ENCODE results near the gene EYA3.
"Not testable (repeated sequence)": the region's sequence is repeated elsewhere in the genome, so short reads cannot be mapped to it uniquely, and the experiment has no call there.

Gene EYA3

DNA sequence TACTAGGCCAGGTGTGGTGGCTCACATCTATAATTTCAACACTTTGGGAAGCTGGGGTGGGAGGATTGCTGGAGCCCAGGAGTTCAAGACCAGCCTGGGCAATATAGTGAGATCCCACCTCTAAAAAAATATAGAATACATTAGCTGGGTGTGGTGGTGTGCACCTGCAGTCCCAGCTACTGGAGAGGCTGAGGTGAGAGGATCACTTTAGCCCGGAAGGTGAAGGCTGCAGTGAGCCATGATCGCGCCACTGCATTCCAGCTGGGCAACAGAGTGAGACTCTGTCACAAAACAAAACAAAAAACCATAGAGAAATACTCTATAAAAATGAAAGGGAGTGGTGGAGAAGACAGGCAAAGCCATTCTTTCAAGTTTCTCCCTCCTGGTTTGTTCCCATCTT is 62.1 kb downstream of the EYA3 start:
- H2AFZ ChIP-seq (ENCODE audit: low read depth, low read length): no peak overlapping the region
- H3K4me3 ChIP-seq (ENCODE audit: low read depth in 1 of 2, low read length in 2 of 2): no peak overlapping the region
- H3K36me3 ChIP-seq (ENCODE audit: insufficient read depth, low read length): peaks cover 12% of the 10 kb centered on the region; the same call in 1 of the 2 replicates
- no peak overlapping the region for H3K9ac ChIP-seq (ENCODE audit: low read depth, low read length)
- H3K27ac ChIP-seq (ENCODE audit: low read length): no peak overlapping the region
- no peaks in the 10 kb centered on the region for H3K27me3 ChIP-seq (ENCODE audit: insufficient read depth, low read length, poor library complexity)
- DNase-seq (no peak), ATAC-seq (ENCODE audit: insufficient read depth, low read depth) (no peak)
- no peaks in the 10 kb centered on the region for H3K79me2 ChIP-seq (ENCODE audit: insufficient read depth, low read length)
- H3K9me3 ChIP-seq (ENCODE audit: insufficient read depth, low read length, severe bottlenecking): no peaks in the 10 kb centered on the region
- TF ChIP-seq EZH2 (IDR thresholded peaks at IDR 0.05; ENCODE audit: borderline replicate concordance, low read depth, low read length, severe bottlenecking): no peak
- TF ChIP-seq, protein P1, sequence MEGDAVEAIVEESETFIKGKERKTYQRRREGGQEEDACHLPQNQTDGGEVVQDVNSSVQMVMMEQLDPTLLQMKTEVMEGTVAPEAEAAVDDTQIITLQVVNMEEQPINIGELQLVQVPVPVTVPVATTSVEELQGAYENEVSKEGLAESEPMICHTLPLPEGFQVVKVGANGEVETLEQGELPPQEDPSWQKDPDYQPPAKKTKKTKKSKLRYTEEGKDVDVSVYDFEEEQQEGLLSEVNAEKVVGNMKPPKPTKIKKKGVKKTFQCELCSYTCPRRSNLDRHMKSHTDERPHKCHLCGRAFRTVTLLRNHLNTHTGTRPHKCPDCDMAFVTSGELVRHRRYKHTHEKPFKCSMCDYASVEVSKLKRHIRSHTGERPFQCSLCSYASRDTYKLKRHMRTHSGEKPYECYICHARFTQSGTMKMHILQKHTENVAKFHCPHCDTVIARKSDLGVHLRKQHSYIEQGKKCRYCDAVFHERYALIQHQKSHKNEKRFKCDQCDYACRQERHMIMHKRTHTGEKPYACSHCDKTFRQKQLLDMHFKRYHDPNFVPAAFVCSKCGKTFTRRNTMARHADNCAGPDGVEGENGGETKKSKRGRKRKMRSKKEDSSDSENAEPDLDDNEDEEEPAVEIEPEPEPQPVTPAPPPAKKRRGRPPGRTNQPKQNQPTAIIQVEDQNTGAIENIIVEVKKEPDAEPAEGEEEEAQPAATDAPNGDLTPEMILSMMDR (IDR thresholded peaks at IDR 0.05; ENCODE audit: borderline replicate concordance, extremely low read depth, low read length, poor library complexity, severe bottlenecking): no peak
- no peaks in the 10 kb centered on the region for H3K4me1 ChIP-seq (ENCODE audit: insufficient read depth, low read length)
- H4K20me1 ChIP-seq (ENCODE audit: insufficient read depth, low read length): no peaks in the 10 kb centered on the region
- no peak overlapping the region for H3K4me2 ChIP-seq (ENCODE audit: insufficient read depth, low read length)

DNA sequence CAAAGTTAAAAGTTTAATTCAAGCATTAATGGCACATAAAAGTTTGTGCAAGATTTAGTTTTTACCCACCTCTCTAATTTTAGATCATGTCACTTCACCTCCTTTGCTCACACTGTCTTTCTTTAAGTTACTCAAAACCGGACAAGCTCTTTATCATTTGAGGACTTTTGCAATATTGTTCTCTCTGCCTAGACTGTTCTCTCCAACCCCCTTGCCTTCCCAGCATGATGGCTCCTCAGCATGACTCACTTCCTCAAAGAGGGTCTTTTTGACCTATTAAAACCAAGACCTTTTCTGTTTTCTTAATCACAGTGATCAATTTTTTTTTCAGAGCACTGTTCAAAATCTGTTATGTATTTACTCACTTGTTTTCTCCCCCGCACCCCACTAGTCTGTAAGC is 67.3 kb downstream of the EYA3 start:
- DNase-seq: no peak
- Histone ChIP-seq H3K4me1 (ENCODE audit: insufficient read depth, low read length) (no peaks in the 10 kb centered on the region), H3K9ac (ENCODE audit: low read depth, low read length) (no peak overlapping the region), H3K27me3 (ENCODE audit: insufficient read depth, low read length, poor library complexity) (no peaks in the 10 kb centered on the region), H3K4me2 (ENCODE audit: insufficient read depth, low read length) (no peak overlapping the region), H4K20me1 (ENCODE audit: insufficient read depth, low read length) (no peaks in the 10 kb centered on the region), H3K9me3 (ENCODE audit: insufficient read depth, low read length, severe bottlenecking) (no peaks in the 10 kb centered on the region), H3K36me3 (ENCODE audit: insufficient read depth, low read length) (peaks cover 22% of the 10 kb centered on the region), H2AFZ (ENCODE audit: low read depth, low read length) (no peak overlapping the region), H3K79me2 (ENCODE audit: insufficient read depth, low read length) (no peaks in the 10 kb centered on the region), H3K27ac (ENCODE audit: low read length) (no peak overlapping the region), H3K4me3 (ENCODE audit: low read depth in 1 of 2, low read length in 2 of 2) (no peak overlapping the region)
- ATAC-seq (ENCODE audit: insufficient read depth, low read depth): no peak
- TF ChIP-seq, protein P1 (IDR thresholded peaks at IDR 0.05; ENCODE audit: borderline replicate concordance, extremely low read depth, low read length, poor library complexity, severe bottlenecking): no peak
- TF ChIP-seq EZH2 (IDR thresholded peaks at IDR 0.05; ENCODE audit: borderline replicate concordance, low read depth, low read length, severe bottlenecking): no peak

DNA sequence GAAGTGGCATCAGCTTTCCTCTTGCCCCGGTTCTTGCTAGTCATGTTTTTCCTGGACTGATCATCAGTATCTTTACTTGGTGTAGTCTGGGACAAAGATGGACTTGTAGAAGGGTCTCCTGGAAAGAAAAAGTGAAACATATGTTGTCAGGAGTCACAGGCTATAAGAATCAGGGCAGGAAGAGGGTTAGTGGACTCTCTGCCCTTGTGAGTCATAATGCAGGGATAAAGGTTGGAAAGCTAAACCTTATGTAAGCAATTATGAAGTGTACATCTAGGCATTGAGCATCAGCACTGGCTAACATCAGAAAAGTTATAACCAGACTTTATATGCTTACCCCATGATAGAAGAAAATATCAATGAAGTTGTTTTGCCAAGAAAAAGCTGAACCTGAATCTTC is 77.4 kb downstream of the EYA3 start:
- Histone ChIP-seq H3K4me3 (ENCODE audit: low read depth in 1 of 2, low read length in 2 of 2) (no peak overlapping the region), H3K4me2 (ENCODE audit: insufficient read depth, low read length) (no peak overlapping the region), H3K9ac (ENCODE audit: low read depth, low read length) (no peak overlapping the region), H3K27me3 (ENCODE audit: insufficient read depth, low read length, poor library complexity) (no peaks in the 10 kb centered on the region), H3K36me3 (ENCODE audit: insufficient read depth, low read length) (peaks cover 49% of the 10 kb centered on the region), H4K20me1 (ENCODE audit: insufficient read depth, low read length) (no peaks in the 10 kb centered on the region), H3K4me1 (ENCODE audit: insufficient read depth, low read length) (no peaks in the 10 kb centered on the region), H3K27ac (ENCODE audit: low read length) (no peak overlapping the region), H3K79me2 (ENCODE audit: insufficient read depth, low read length) (no peaks in the 10 kb centered on the region), H2AFZ (ENCODE audit: low read depth, low read length) (no peak overlapping the region), H3K9me3 (ENCODE audit: insufficient read depth, low read length, severe bottlenecking) (no peaks in the 10 kb centered on the region)
- TF ChIP-seq EZH2 (IDR thresholded peaks at IDR 0.05; ENCODE audit: borderline replicate concordance, low read depth, low read length, severe bottlenecking): no peak
- TF ChIP-seq, protein P1 (IDR thresholded peaks at IDR 0.05; ENCODE audit: borderline replicate concordance, extremely low read depth, low read length, poor library complexity, severe bottlenecking): no peak
- no peak for ATAC-seq (ENCODE audit: insufficient read depth, low read depth)
- no peak for DNase-seq

DNA sequence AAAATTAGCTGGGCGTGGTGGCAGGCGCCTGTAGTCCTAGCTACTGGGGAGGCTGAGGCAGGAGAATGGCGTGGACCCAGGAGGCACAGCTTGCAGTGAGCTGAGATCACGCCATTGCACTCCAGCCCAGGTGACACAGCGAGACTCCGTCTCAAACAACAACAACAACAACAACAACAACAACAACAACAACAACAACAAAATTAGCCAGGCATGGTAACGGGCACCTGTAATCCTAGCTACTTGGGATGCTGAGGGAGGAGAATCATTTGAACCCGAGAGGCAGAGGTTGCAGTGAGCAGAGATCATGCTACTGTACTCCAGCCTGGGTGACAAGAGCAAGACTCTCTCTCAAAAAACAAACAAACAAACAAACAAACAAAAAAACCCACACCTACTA is 85.3 kb downstream of the EYA3 start:
- peaks cover 46% of the 10 kb centered on the region; the same call in 1 of the 2 replicates for H3K36me3 ChIP-seq (ENCODE audit: insufficient read depth, low read length)
- not testable (repeated sequence) for H4K20me1 ChIP-seq (ENCODE audit: insufficient read depth, low read length); ATAC-seq (ENCODE audit: insufficient read depth, low read depth); DNase-seq; H3K27ac ChIP-seq (ENCODE audit: low read length); H3K9me3 ChIP-seq (ENCODE audit: insufficient read depth, low read length, severe bottlenecking); H3K9ac ChIP-seq (ENCODE audit: low read depth, low read length); H3K4me3 ChIP-seq (ENCODE audit: low read depth in 1 of 2, low read length in 2 of 2); H3K27me3 ChIP-seq (ENCODE audit: insufficient read depth, low read length, poor library complexity); H2AFZ ChIP-seq (ENCODE audit: low read depth, low read length); H3K79me2 ChIP-seq (ENCODE audit: insufficient read depth, low read length); H3K4me1 ChIP-seq (ENCODE audit: insufficient read depth, low read length); H3K4me2 ChIP-seq (ENCODE audit: insufficient read depth, low read length)

Data from DND-41 (cell line).